Breast epithelium (tissue), 4 donors: ENCODE data around the gene NECAP2. TPM values are rescaled to one million over a fixed set of nuclear protein-coding genes. Genes with fewer than 3 reads are reported as not detected.

Experiments used
- DNase-seq, 2 donors: peaks; one replicate each; pipeline ENCODE4 v3.0.0-alpha.2; 2019; ENCODE audit warnings: low spot score in 2 of 2
- H3K27ac ChIP-seq, 2 donors: fragments of 200-600 bp; sonication (generic) in 1 of 2; one replicate each; pipeline ENCODE4 v1.5.1; 2016 to 2019; ENCODE audit warnings: mild to moderate bottlenecking in 1 of 2
- H3K27me3 ChIP-seq, 2 donors: fragments of 200-600 bp; sonication (generic) in 1 of 2; one replicate each; pipeline versions ENCODE4 v1.5.1 to v1.6.0; 2017 to 2019; ENCODE audit warnings: control low read depth in 1 of 2, mild to moderate bottlenecking in 1 of 2
- H3K36me3 ChIP-seq: fragments of 200-600 bp; one replicate; pipeline ENCODE4 v1.5.1; 2019
- H3K4me1 ChIP-seq, 2 donors: fragments of 200-600 bp; sonication (generic); one replicate each; pipeline ENCODE4 v1.5.1; 2016 to 2019; ENCODE audit warnings: control low read depth in 1 of 2
- H3K4me3 ChIP-seq, 3 donors: fragments of 200-600 bp; sonication (generic); 1 replicate in 2 of 3; 2 replicates in 1 of 3; pipeline ENCODE4 v1.5.1; 2016 to 2019; ENCODE audit warnings: mild to moderate bottlenecking in 3 of 3, moderate library complexity in 2 of 3
- H3K9me3 ChIP-seq, 2 donors: fragments of 200-600 bp; sonication (generic) in 1 of 2; one replicate each; pipeline ENCODE4 v1.5.1; 2016 to 2019; ENCODE audit warnings: control low read depth in 1 of 2
- CTCF ChIP-seq, 3 donors: fragments of 450-650 bp; IDR thresholded peaks; one replicate each; pipeline ENCODE4 v1.5.1; 2016 to 2017; ENCODE audit warnings: antibody characterized with exemption in 3 of 3, mild to moderate bottlenecking in 3 of 3, moderate library complexity in 3 of 3
- POLR2A ChIP-seq: fragments of 450-650 bp; IDR thresholded peaks from one replicate; pipeline ENCODE4 v1.6.1; 2016; ENCODE audit warnings: antibody characterized with exemption, mild to moderate bottlenecking, moderate library complexity
- POLR2AphosphoS5 ChIP-seq, 3 donors: sonication (generic); formaldehyde crosslinking; IDR thresholded peaks; one replicate each; pipeline ENCODE4 v1.6.1; 2017; ENCODE audit warnings: antibody characterized with exemption in 3 of 3
- intact Hi-C: fragments of 100-400 bp; cut with DNase I; formaldehyde crosslinking; loops from one replicate; pipeline ENCODE4 v1.15.1; 2023; ENCODE audit warnings: low total_unique reads
- total RNA-seq, 3 donors: library from RNA; depleted of rRNA; stranded (reverse); fragments of >200 nt; gene quantifications; one replicate each; pipeline ENCODE4 v1.1.0, GENCODE V29; 2016

Gene NECAP2
- total RNA-seq, 3 donors from 2014 or later = 61.2 to 64.0 (median 62.9) TPM

- TF ChIP-seq POLR2AphosphoS5 (IDR thresholded peaks at IDR 0.05) (no peak), POLR2A (no peak), CTCF (IDR thresholded peaks at IDR 0.05) (no peak)
- Histone ChIP-seq H3K9me3 (no peaks in the 10 kb centered on the region), H3K4me1 (no peaks in the 10 kb centered on the region), H3K4me3 (no peak overlapping the region), H3K36me3 (no peaks in the 10 kb centered on the region), H3K27ac (no peak overlapping the region), H3K27me3 (no peaks in the 10 kb centered on the region)
- intact Hi-C loops = no loop called here
- no peak for DNase-seq
Measured at GRCh38 chr1:16405441-16405840, 35.1 kb upstream of the NECAP2 start.

GRCh38 chr1:16406868-16407267 is 33.7 kb upstream of the NECAP2 start:
- intact Hi-C loops = no loop called here

GRCh38 chr1:16409536-16410152 is 30.9 kb upstream of the NECAP2 start:
- no peaks in the 10 kb centered on the region for H3K9me3 ChIP-seq
- H3K4me3 ChIP-seq = no peak overlapping the region
- intact Hi-C loops = no loop called here
- no peak for DNase-seq
- no peaks in the 10 kb centered on the region for H3K36me3 ChIP-seq
- H3K4me1 ChIP-seq = no peaks in the 10 kb centered on the region
- no peak overlapping the region for H3K27ac ChIP-seq
- no peaks in the 10 kb centered on the region for H3K27me3 ChIP-seq
- TF ChIP-seq CTCF (IDR thresholded peaks at IDR 0.05) (no peak), POLR2AphosphoS5 (IDR thresholded peaks at IDR 0.05) (no peak), POLR2A (no peak)

More at GRCh38 chr1:16406868-16407267, 33.7 kb upstream of the NECAP2 start:
- Histone ChIP-seq H3K27ac (no peak overlapping the region), H3K27me3 (no peaks in the 10 kb centered on the region), H3K4me3 (no peak overlapping the region), H3K4me1 (no peaks in the 10 kb centered on the region), H3K36me3 (no peaks in the 10 kb centered on the region), H3K9me3 (no peaks in the 10 kb centered on the region)
- no peak for DNase-seq
- no peak for TF ChIP-seq POLR2AphosphoS5 (IDR thresholded peaks at IDR 0.05)
- TF ChIP-seq POLR2A = no peak
- TF ChIP-seq CTCF (IDR thresholded peaks at IDR 0.05) = no peak

GRCh38 chr1:16410803-16411202 is 29.7 kb upstream of the NECAP2 start:
- no peaks in the 10 kb centered on the region for H3K27me3 ChIP-seq
- no peaks in the 10 kb centered on the region for H3K9me3 ChIP-seq
- no peak for DNase-seq
- H3K4me1 ChIP-seq = no peaks in the 10 kb centered on the region
- H3K4me3 ChIP-seq = no peak overlapping the region
- TF ChIP-seq POLR2A (no peak), CTCF (IDR thresholded peaks at IDR 0.05) (no peak), POLR2AphosphoS5 (IDR thresholded peaks at IDR 0.05) (no peak)
- no peaks in the 10 kb centered on the region for H3K36me3 ChIP-seq
- no peak overlapping the region for H3K27ac ChIP-seq
- intact Hi-C loops = no loop called here

- Histone ChIP-seq H3K27ac (no peak overlapping the region), H3K36me3 (no peaks in the 10 kb centered on the region), H3K9me3 (no peaks in the 10 kb centered on the region), H3K4me1 (no peaks in the 10 kb centered on the region), H3K4me3 (no peak overlapping the region), H3K27me3 (no peaks in the 10 kb centered on the region)
- DNase-seq = no peak
- intact Hi-C loops = no loop called here
- TF ChIP-seq CTCF (IDR thresholded peaks at IDR 0.05) = no peak
- TF ChIP-seq POLR2A = no peak
- no peak for TF ChIP-seq POLR2AphosphoS5 (IDR thresholded peaks at IDR 0.05)
Measured at GRCh38 chr1:16413191-16413590, 27.3 kb upstream of the NECAP2 start.
